HUES6 (cell line): ENCODE measurements around the gene RPL34.

Source experiments
- H3K27ac ChIP-seq: 2 replicates; pipeline ENCODE4 v1.7.0; 2013; ENCODE audit warnings: low read depth, mild to moderate bottlenecking, low read length, inconsistent platforms
- H3K27me3 ChIP-seq: 2 replicates; pipeline ENCODE4 v1.6.1; 2013; ENCODE audit warnings: low read length; ENCODE audit not compliant: control insufficient read depth, insufficient read depth
- H3K36me3 ChIP-seq: 2 replicates; pipeline ENCODE4 v1.6.1; 2013; ENCODE audit warnings: low read length; ENCODE audit not compliant: control insufficient read depth, insufficient read depth
- H3K4me1 ChIP-seq: 2 replicates; pipeline ENCODE4 v1.6.1; 2013; ENCODE audit warnings: low read length; ENCODE audit not compliant: control insufficient read depth, insufficient read depth
- H3K4me3 ChIP-seq: 2 replicates; pipeline ENCODE4 v1.5.1; 2013; ENCODE audit warnings: low read depth, low read length
- H3K9ac ChIP-seq: one replicate; pipeline ENCODE4 v1.6.1; 2013; ENCODE audit warnings: mild to moderate bottlenecking, low read length
- H3K9me3 ChIP-seq: 2 replicates; pipeline ENCODE4 v1.6.1; 2013; ENCODE audit warnings: low read depth, low read length; ENCODE audit not compliant: control insufficient read depth, insufficient read depth

Gene RPL34

GRCh38 chr4:108601106-108601505 is 19.3 kb upstream of the RPL34 start:
- no peak overlapping the region for H3K9ac ChIP-seq
- no peaks in the 10 kb centered on the region for H3K36me3 ChIP-seq
- no peak overlapping the region for H3K4me3 ChIP-seq
- H3K9me3 ChIP-seq = peaks cover 2% of the 10 kb centered on the region; the same call in 1 of the 2 replicates
- no peaks in the 10 kb centered on the region for H3K27me3 ChIP-seq
- H3K27ac ChIP-seq = no peak overlapping the region
- H3K4me1 ChIP-seq = no peaks in the 10 kb centered on the region

DNA sequence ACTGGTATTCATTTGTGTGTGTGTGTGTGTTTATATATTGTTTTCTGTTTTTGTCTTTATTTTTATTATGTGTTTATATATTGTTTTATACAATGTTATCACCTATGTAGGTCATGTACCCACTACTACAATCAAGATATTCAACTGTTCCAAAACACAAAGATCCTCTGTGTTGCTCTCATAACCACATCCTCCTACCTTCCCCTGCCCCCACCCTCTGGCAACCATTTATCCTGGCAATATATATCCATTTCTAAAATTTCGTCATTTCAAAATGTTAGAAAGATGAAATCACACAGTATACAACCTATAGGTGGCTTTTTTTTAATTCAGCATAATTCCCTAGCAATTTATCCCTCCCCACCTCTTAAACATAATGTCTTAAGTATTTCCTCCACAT is 18.8 kb upstream of the RPL34 start:
- no peaks in the 10 kb centered on the region for H3K4me1 ChIP-seq
- no peaks in the 10 kb centered on the region for H3K36me3 ChIP-seq
- peaks cover 3% of the 10 kb centered on the region; the same call in 1 of the 2 replicates for H3K9me3 ChIP-seq
- no peak overlapping the region for H3K4me3 ChIP-seq
- no peaks in the 10 kb centered on the region for H3K27me3 ChIP-seq
- no peak overlapping the region for H3K27ac ChIP-seq
- no peak overlapping the region for H3K9ac ChIP-seq

DNA sequence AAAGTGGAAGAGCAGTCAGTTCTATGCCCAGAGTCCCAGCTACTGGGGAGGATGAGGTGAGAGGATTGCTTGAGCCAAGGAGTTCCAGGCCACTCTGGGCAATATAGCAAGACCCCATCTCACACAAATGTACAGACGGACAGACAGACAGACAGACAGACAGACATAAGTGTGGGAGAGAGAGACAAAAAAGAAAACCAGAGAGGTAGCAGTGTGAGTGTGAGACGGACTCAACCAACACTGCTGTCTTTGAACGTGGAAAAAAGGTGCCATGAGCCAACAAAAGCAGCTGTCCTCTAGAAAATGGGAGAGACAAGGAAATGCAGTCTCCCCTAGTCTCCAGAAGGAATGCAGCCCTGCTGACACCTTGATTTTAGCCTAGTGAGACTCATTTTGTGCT is 18.2 kb upstream of the RPL34 start:
- Histone ChIP-seq H3K36me3 (no peaks in the 10 kb centered on the region), H3K27me3 (no peaks in the 10 kb centered on the region), H3K4me3 (no peak overlapping the region), H3K27ac (no peak overlapping the region), H3K4me1 (no peaks in the 10 kb centered on the region), H3K9ac (no peak overlapping the region), H3K9me3 (0 out of 2 replicates have a peak, but pooled peaks cover 3% of the 10 kb centered on the region)

- Histone ChIP-seq H3K4me3 (no peak overlapping the region), H3K9ac (no peak overlapping the region), H3K4me1 (no peaks in the 10 kb centered on the region; the same call in 1 of the 2 replicates), H3K27me3 (no peaks in the 10 kb centered on the region), H3K9me3 (0 out of 2 replicates have a peak, but pooled peaks cover 3% of the 10 kb centered on the region), H3K27ac (no peak overlapping the region), H3K36me3 (no peaks in the 10 kb centered on the region)
Observed at GRCh38 chr4:108607079-108607815, 13.1 kb upstream of the RPL34 start.

GRCh38 chr4:108611365-108611764 is 9.0 kb upstream of the RPL34 start:
- Histone ChIP-seq H3K27ac (no peak overlapping the region), H3K27me3 (no peaks in the 10 kb centered on the region), H3K4me3 (no peak overlapping the region), H3K9ac (no peak overlapping the region), H3K36me3 (no peaks in the 10 kb centered on the region), H3K9me3 (peaks cover 6% of the 10 kb centered on the region; the same call in 1 of the 2 replicates), H3K4me1 (peaks cover 3% of the 10 kb centered on the region; the same call in 1 of the 2 replicates)

- Histone ChIP-seq H3K9ac (no peak overlapping the region), H3K36me3 (no peaks in the 10 kb centered on the region), H3K9me3 (peaks cover 3% of the 10 kb centered on the region; the same call in 1 of the 2 replicates), H3K4me3 (no peak overlapping the region), H3K27ac (no peak overlapping the region), H3K27me3 (no peaks in the 10 kb centered on the region), H3K4me1 (peaks cover 3% of the 10 kb centered on the region; the same call in 1 of the 2 replicates)
Observed at GRCh38 chr4:108612365-108612764, 8.0 kb upstream of the RPL34 start.

GRCh38 chr4:108619372-108620100 is 840 bp upstream of the RPL34 start:
- Histone ChIP-seq H3K27me3 (no peaks in the 10 kb centered on the region), H3K9ac (no peak overlapping the region), H3K4me3 (peak overlapping the region; percentile 86), H3K27ac (no peak overlapping the region), H3K9me3 (peaks cover 3% of the 10 kb centered on the region; the same call in 1 of the 2 replicates), H3K36me3 (peaks cover 37% of the 10 kb centered on the region), H3K4me1 (peaks cover 17% of the 10 kb centered on the region; the same call in 1 of the 2 replicates)

GRCh38 chr4:108620933-108621905 is 843 bp downstream of the RPL34 start:
- peak overlapping the region; percentile 86 for H3K4me3 ChIP-seq
- H3K4me1 ChIP-seq = peaks cover 17% of the 10 kb centered on the region; the same call in 1 of the 2 replicates
- no peaks in the 10 kb centered on the region; the same call in 1 of the 2 replicates for H3K9me3 ChIP-seq
- peak overlapping the region; percentile 96 for H3K9ac ChIP-seq
- peak overlapping the region; percentile 90 for H3K27ac ChIP-seq
- H3K27me3 ChIP-seq = no peaks in the 10 kb centered on the region
- peaks cover 54% of the 10 kb centered on the region for H3K36me3 ChIP-seq

- no peak overlapping the region for H3K27ac ChIP-seq
- H3K36me3 ChIP-seq = peaks cover 62% of the 10 kb centered on the region
- no peaks in the 10 kb centered on the region for H3K27me3 ChIP-seq
- H3K9ac ChIP-seq = peak overlapping the region; percentile 96
- H3K4me3 ChIP-seq = peak overlapping the region; percentile 86
- peaks cover 17% of the 10 kb centered on the region; the same call in 1 of the 2 replicates for H3K4me1 ChIP-seq
- H3K9me3 ChIP-seq = no peaks in the 10 kb centered on the region; the same call in 1 of the 2 replicates
Observed at GRCh38 chr4:108622022-108622421, 1.6 kb downstream of the RPL34 start.

GRCh38 chr4:108622828-108623227 is 2.5 kb downstream of the RPL34 start:
- Histone ChIP-seq H3K9me3 (no peaks in the 10 kb centered on the region), H3K36me3 (peaks cover 70% of the 10 kb centered on the region), H3K4me1 (peaks cover 17% of the 10 kb centered on the region; the same call in 1 of the 2 replicates), H3K9ac (no peak overlapping the region), H3K4me3 (peak overlapping the region; percentile 86; the same call in 1 of the 2 replicates), H3K27me3 (no peaks in the 10 kb centered on the region), H3K27ac (no peak overlapping the region)
